Neural cell (in vitro differentiated cells): Measurements from ENCODE around the gene SLC7A14. TPM values are rescaled to one million over a fixed set of nuclear protein-coding genes. Genes with fewer than 3 reads are reported as not detected.

Experiments
- H2AFZ ChIP-seq: fragments of 200-600, 300-800 bp; sonication (generic), shearing (Covaris generic); 2 replicates; pipeline ENCODE4 v1.6.0; 2014; ENCODE audit warnings: low read depth, mild to moderate bottlenecking, antibody characterized with exemption, low read length, moderate library complexity
- H3F3A ChIP-seq: fragments of 200-600 bp; shearing (Covaris generic); 2 replicates; pipeline ENCODE4 v1.6.1; 2016; ENCODE audit warnings: mild to moderate bottlenecking, moderate library complexity, mixed read lengths, antibody characterized with exemption, low read length; ENCODE audit not compliant: insufficient read depth, poor library complexity, severe bottlenecking
- H3K27ac ChIP-seq: fragments of 200-600, 300-800 bp; sonication (generic), shearing (Covaris generic); 2 replicates; pipeline ENCODE4 v1.5.1; 2014; ENCODE audit warnings: mild to moderate bottlenecking, low read length, moderate library complexity
- H3K27me3 ChIP-seq: fragments of 300-800, 200-600 bp; sonication (generic), shearing (Covaris generic); 2 replicates; pipeline ENCODE4 v1.6.0; 2014; ENCODE audit warnings: mild to moderate bottlenecking, low read depth, low read length, moderate library complexity; ENCODE audit not compliant: insufficient read depth
- H3K36me3 ChIP-seq: fragments of 300-800, 200-600 bp; sonication (generic), shearing (Covaris generic); 2 replicates; pipeline ENCODE4 v1.5.1; 2014; ENCODE audit warnings: mild to moderate bottlenecking, antibody characterized with exemption, low read length, moderate library complexity; ENCODE audit not compliant: insufficient read depth
- H3K4me2 ChIP-seq: fragments of 300-800, 200-600 bp; sonication (generic), shearing (Covaris generic); 2 replicates; pipeline ENCODE4 v1.6.0; 2014; ENCODE audit warnings: mild to moderate bottlenecking, low read length
- H3K4me3 ChIP-seq: fragments of 300-800, 200-600 bp; sonication (generic), shearing (Covaris generic); 2 replicates; pipeline ENCODE4 v1.5.1; 2014; ENCODE audit warnings: mild to moderate bottlenecking, low read length, moderate library complexity
- H3K79me2 ChIP-seq: fragments of 200-600 bp; shearing (Covaris generic); replicated peaks from 2 replicates; pipeline ENCODE4 v1.6.0; 2014; ENCODE audit warnings: mild to moderate bottlenecking, low read length, moderate library complexity; ENCODE audit not compliant: insufficient read depth
- H3K9ac ChIP-seq: fragments of 300-800, 200-600 bp; sonication (generic), shearing (Covaris generic); 2 replicates; pipeline ENCODE4 v1.6.1; 2016; ENCODE audit warnings: mild to moderate bottlenecking, low read length, mixed read lengths
- H3K9me2 ChIP-seq: fragments of 200-600 bp; shearing (Covaris generic); 2 replicates; pipeline ENCODE4 v1.6.1; 2016; ENCODE audit warnings: mild to moderate bottlenecking, low read length, mixed read lengths; ENCODE audit not compliant: insufficient read depth
- H3K9me3 ChIP-seq: fragments of 200-600, 300-800 bp; sonication (generic), shearing (Covaris generic); 2 replicates; pipeline ENCODE4 v1.6.1; 2016; ENCODE audit warnings: mild to moderate bottlenecking, mixed run types, low read length, moderate library complexity, mixed read lengths
- H4K20me1 ChIP-seq: fragments of 200-600 bp; shearing (Covaris generic); 2 replicates; pipeline ENCODE4 v1.6.1; 2016; ENCODE audit warnings: mild to moderate bottlenecking, mixed run types; ENCODE audit not compliant: insufficient read depth
- CTCF ChIP-seq: fragments of 450-650 bp; IDR thresholded peaks from 2 replicates; pipeline ENCODE4 v1.5.1; 2014; ENCODE audit warnings: antibody characterized with exemption, mild to moderate bottlenecking, moderate library complexity; ENCODE audit not compliant: poor library complexity, severe bottlenecking
- MXI1 ChIP-seq: fragments of 450-650 bp; conservative IDR thresholded peaks from 2 replicates; pipeline ENCODE4 v1.6.1; 2014; ENCODE audit warnings: antibody characterized with exemption, mild to moderate bottlenecking; ENCODE audit not compliant: poor library complexity, severe bottlenecking
- POLR2AphosphoS5 ChIP-seq: IDR thresholded peaks from 2 replicates; pipeline ENCODE4 v1.6.1; 2012
- RAD21 ChIP-seq: fragments of 450-650 bp; conservative IDR thresholded peaks from 2 replicates; pipeline ENCODE4 v1.6.1; 2014; ENCODE audit warnings: antibody characterized with exemption, mild to moderate bottlenecking, moderate library complexity
- REST ChIP-seq: IDR thresholded peaks from 2 replicates; pipeline ENCODE4 v1.6.1; 2012; ENCODE audit warnings: borderline replicate concordance
- SMC3 ChIP-seq: fragments of 450-650 bp; conservative IDR thresholded peaks from 2 replicates; pipeline ENCODE4 v1.6.1; 2014; ENCODE audit warnings: antibody characterized with exemption, mild to moderate bottlenecking, moderate library complexity; ENCODE audit not compliant: poor library complexity
- TAF1 ChIP-seq: IDR thresholded peaks from 2 replicates; pipeline ENCODE4 v1.6.1; 2012; ENCODE audit warnings: low read depth
- polyA plus RNA-seq: library from polyadenylated mRNA; depleted of rRNA; stranded (reverse); fragments of >200 nt; gene quantifications from 2 replicates; pipeline ENCODE4 v1.2.3, GENCODE V29; 2014

The SLC7A14 gene
- polyA plus RNA-seq, 1 donor from 2014 or later = 5.1 TPM

DNA sequence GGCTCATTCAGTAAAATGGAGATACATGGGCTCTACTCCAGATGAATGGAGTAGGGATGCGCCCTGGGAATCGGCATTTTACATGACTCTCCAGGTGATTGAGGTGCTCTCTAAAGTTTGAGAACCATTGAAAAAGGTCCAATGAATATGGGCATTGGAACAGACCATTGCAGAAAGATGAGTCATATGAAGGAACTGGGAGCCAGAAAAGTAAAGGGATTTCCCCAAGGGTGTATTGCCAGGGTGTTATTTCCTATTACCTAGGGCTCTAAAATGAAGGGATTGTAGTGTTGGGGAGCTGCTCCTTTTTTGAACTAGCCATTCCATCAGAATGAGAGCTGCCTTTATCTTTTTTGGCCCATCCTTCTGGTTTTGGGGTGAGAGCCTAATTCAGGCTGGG is 145.5 kb downstream of the SLC7A14 start:
- no peaks in the 10 kb centered on the region for H3K36me3 ChIP-seq
- no peaks in the 10 kb centered on the region for H3K9me2 ChIP-seq
- no peak overlapping the region for H3K27ac ChIP-seq
- H3K9me3 ChIP-seq = no peaks in the 10 kb centered on the region
- no peaks in the 10 kb centered on the region for H3K79me2 ChIP-seq
- no peaks in the 10 kb centered on the region for H3F3A ChIP-seq
- no peaks in the 10 kb centered on the region for H4K20me1 ChIP-seq
- no peak overlapping the region for H3K4me2 ChIP-seq
- H2AFZ ChIP-seq = no peak overlapping the region
- H3K9ac ChIP-seq = no peak overlapping the region
- no peak for TF ChIP-seq MXI1
- no peak for TF ChIP-seq CTCF
- TF ChIP-seq REST = no peak
- TF ChIP-seq TAF1 = no peak
- TF ChIP-seq SMC3 = no peak
- TF ChIP-seq POLR2AphosphoS5 = no peak
- H3K4me3 ChIP-seq = no peak overlapping the region
- no peaks in the 10 kb centered on the region for H3K27me3 ChIP-seq

GRCh38 chr3:170438836-170439235 is 147.0 kb downstream of the SLC7A14 start:
- TF ChIP-seq REST (no peak), RAD21 (no peak), CTCF (no peak), POLR2AphosphoS5 (no peak)
- no peak overlapping the region for H3K27ac ChIP-seq

More at GRCh38 chr3:170438836-170439235, 147.0 kb downstream of the SLC7A14 start:
- no peaks in the 10 kb centered on the region for H3F3A ChIP-seq
- no peaks in the 10 kb centered on the region for H3K79me2 ChIP-seq
- no peak overlapping the region for H2AFZ ChIP-seq
- no peaks in the 10 kb centered on the region for H3K36me3 ChIP-seq
- no peaks in the 10 kb centered on the region for H3K9me3 ChIP-seq
- no peaks in the 10 kb centered on the region for H3K27me3 ChIP-seq
- H3K4me3 ChIP-seq = no peak overlapping the region
- no peak overlapping the region for H3K9ac ChIP-seq
- no peaks in the 10 kb centered on the region for H4K20me1 ChIP-seq
- H3K9me2 ChIP-seq = no peaks in the 10 kb centered on the region
- no peak overlapping the region for H3K4me2 ChIP-seq
